Measurements from ENCODE around the gene LAX1. TPM values are rescaled to one million over a fixed set of nuclear protein-coding genes. Genes with fewer than 3 reads are reported as not detected.
"Not testable (repeated sequence)": the region's sequence is repeated elsewhere in the genome, so short reads cannot be mapped to it uniquely, and the experiment has no call there.

Gene LAX1
- total RNA-seq, 1 experiment from 2014 or later = not detected

- Histone ChIP-seq H3K36me3 (ENCODE audit: control insufficient read depth, insufficient read depth, low read length) (no peaks in the 10 kb centered on the region), H3K4me1 (peaks cover 35% of the 10 kb centered on the region), H3K27me3 (replicated peaks; ENCODE audit: control insufficient read depth, insufficient read depth, low read length) (no peaks in the 10 kb centered on the region), H3K4me3 (ENCODE audit: low read depth, low read length) (no peak overlapping the region), H3K9me3 (no peaks in the 10 kb centered on the region)
- Mint-ChIP-seq H3K36me3 (ENCODE audit: insufficient read depth, unreplicated experiment) (peaks cover 6% of the 10 kb centered on the region), H3K4me1 (ENCODE audit: low read depth, unreplicated experiment) (peaks cover 19% of the 10 kb centered on the region), H3K27me3 (ENCODE audit: insufficient read depth, unreplicated experiment) (no peaks in the 10 kb centered on the region), H3K4me3 (ENCODE audit: unreplicated experiment) (no peak overlapping the region), H3K9me3 (ENCODE audit: unreplicated experiment) (no peaks in the 10 kb centered on the region), H3K27ac (ENCODE audit: unreplicated experiment) (no peak overlapping the region)
- DNase-seq = no peak
- intact Hi-C loops (cut with micrococcal nuclease; ENCODE audit: unreplicated experiment) = no loop called here
- ChIA-PET CTCF (no interaction called here), POLR2A (no interaction called here)
- TF ChIP-seq, protein P1, sequence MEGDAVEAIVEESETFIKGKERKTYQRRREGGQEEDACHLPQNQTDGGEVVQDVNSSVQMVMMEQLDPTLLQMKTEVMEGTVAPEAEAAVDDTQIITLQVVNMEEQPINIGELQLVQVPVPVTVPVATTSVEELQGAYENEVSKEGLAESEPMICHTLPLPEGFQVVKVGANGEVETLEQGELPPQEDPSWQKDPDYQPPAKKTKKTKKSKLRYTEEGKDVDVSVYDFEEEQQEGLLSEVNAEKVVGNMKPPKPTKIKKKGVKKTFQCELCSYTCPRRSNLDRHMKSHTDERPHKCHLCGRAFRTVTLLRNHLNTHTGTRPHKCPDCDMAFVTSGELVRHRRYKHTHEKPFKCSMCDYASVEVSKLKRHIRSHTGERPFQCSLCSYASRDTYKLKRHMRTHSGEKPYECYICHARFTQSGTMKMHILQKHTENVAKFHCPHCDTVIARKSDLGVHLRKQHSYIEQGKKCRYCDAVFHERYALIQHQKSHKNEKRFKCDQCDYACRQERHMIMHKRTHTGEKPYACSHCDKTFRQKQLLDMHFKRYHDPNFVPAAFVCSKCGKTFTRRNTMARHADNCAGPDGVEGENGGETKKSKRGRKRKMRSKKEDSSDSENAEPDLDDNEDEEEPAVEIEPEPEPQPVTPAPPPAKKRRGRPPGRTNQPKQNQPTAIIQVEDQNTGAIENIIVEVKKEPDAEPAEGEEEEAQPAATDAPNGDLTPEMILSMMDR (IDR thresholded peaks at IDR 0.05; ENCODE audit: insufficient read depth in 1 of 2, low read depth in 1 of 2, low read length in 1 of 2, severe bottlenecking in 1 of 2, unreplicated experiment in 1 of 2) = no peak
- BruUV-seq (replicated peaks) = no TSS peak
Observed at GRCh38 chr1:203754455-203754864, 10.5 kb upstream of the LAX1 start.

GRCh38 chr1:203756036-203756435 is 8.9 kb upstream of the LAX1 start:
- peaks cover 6% of the 10 kb centered on the region for H3K36me3 Mint-ChIP-seq (ENCODE audit: insufficient read depth, unreplicated experiment)
- CTCF ChIA-PET = no interaction called here
- BruUV-seq (replicated peaks) = no TSS peak
- Histone ChIP-seq H3K4me3 (ENCODE audit: low read depth, low read length) (no peak overlapping the region), H3K4me1 (peaks cover 32% of the 10 kb centered on the region), H3K9me3 (no peaks in the 10 kb centered on the region), H3K27me3 (replicated peaks; ENCODE audit: control insufficient read depth, insufficient read depth, low read length) (no peaks in the 10 kb centered on the region), H3K36me3 (ENCODE audit: control insufficient read depth, insufficient read depth, low read length) (no peaks in the 10 kb centered on the region)
- DNase-seq = no peak
- POLR2A ChIA-PET = no interaction called here
- H3K4me3 Mint-ChIP-seq (ENCODE audit: unreplicated experiment) = no peak overlapping the region
- no peaks in the 10 kb centered on the region for H3K27me3 Mint-ChIP-seq (ENCODE audit: insufficient read depth, unreplicated experiment)
- H3K4me1 Mint-ChIP-seq (ENCODE audit: low read depth, unreplicated experiment) = peaks cover 19% of the 10 kb centered on the region
- intact Hi-C loops (cut with micrococcal nuclease; ENCODE audit: unreplicated experiment) = no loop called here
- H3K9me3 Mint-ChIP-seq (ENCODE audit: unreplicated experiment) = no peaks in the 10 kb centered on the region
- peak overlapping the region; percentile 78 for H3K27ac Mint-ChIP-seq (ENCODE audit: unreplicated experiment)
- TF ChIP-seq, protein P1 (IDR thresholded peaks at IDR 0.05; ENCODE audit: insufficient read depth in 1 of 2, low read depth in 1 of 2, low read length in 1 of 2, severe bottlenecking in 1 of 2, unreplicated experiment in 1 of 2) = no peak

DNA sequence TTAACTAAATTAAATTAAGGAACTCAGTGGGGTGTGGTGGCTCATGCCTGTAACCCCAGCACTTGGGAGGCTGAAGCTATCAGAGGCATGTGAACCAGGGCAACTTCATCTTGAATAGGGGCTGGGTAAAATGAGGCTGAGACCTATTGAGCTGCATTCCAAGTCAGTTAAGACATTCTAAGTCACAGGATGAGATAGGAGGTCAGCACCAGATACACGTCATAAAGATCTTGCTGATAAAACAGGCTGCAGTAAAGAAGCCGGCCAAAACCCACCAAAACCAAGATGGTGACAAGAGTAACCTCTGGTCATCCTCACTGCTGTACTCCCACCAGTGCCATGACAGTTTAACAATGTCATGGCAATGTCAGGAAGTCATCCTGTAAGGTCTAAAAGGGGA is 6.2 kb upstream of the LAX1 start:
- H3K4me1 Mint-ChIP-seq (ENCODE audit: low read depth, unreplicated experiment) = peaks cover 15% of the 10 kb centered on the region
- DNase-seq; intact Hi-C loops (cut with micrococcal nuclease; ENCODE audit: unreplicated experiment); POLR2A ChIA-PET; H3K4me3 ChIP-seq (ENCODE audit: low read depth, low read length); BruUV-seq (replicated peaks); H3K27me3 Mint-ChIP-seq (ENCODE audit: insufficient read depth, unreplicated experiment); H3K36me3 ChIP-seq (ENCODE audit: control insufficient read depth, insufficient read depth, low read length); CTCF ChIA-PET; H3K4me3 Mint-ChIP-seq (ENCODE audit: unreplicated experiment); H3K9me3 Mint-ChIP-seq (ENCODE audit: unreplicated experiment); H3K9me3 ChIP-seq; H3K27ac Mint-ChIP-seq (ENCODE audit: unreplicated experiment); H3K36me3 Mint-ChIP-seq (ENCODE audit: insufficient read depth, unreplicated experiment); H3K27me3 ChIP-seq (replicated peaks; ENCODE audit: control insufficient read depth, insufficient read depth, low read length): not testable (repeated sequence)
- peaks cover 32% of the 10 kb centered on the region for H3K4me1 ChIP-seq

DNA sequence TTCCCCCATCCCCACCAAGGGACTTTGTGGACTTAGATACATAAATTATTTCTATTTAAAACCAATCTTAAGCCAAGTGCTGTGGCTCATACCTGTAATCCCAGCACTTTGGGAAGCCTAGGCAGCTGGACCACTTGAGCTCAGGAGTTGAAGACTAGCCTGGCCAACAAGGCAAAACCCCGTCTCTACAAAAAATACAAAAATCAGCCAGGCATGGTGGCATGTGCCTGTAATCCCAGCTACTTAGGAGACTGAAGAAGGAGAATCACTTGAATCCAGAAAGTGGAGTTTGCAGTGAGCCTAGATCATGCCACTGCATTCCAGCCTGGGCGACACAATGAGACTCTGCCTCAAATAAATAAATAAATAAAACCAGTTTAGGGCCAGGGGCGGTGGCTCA is 4.5 kb upstream of the LAX1 start:
- ChIA-PET POLR2A (no interaction called here), CTCF (no interaction called here)
- H3K4me3 ChIP-seq (ENCODE audit: low read depth, low read length) = no peak overlapping the region
- TF ChIP-seq, protein P1 (IDR thresholded peaks at IDR 0.05; ENCODE audit: insufficient read depth in 1 of 2, low read depth in 1 of 2, low read length in 1 of 2, severe bottlenecking in 1 of 2, unreplicated experiment in 1 of 2) = no peak
- H3K27ac Mint-ChIP-seq (ENCODE audit: unreplicated experiment) = no peak overlapping the region
- H3K4me3 Mint-ChIP-seq (ENCODE audit: unreplicated experiment) = no peak overlapping the region
- peaks cover 6% of the 10 kb centered on the region for H3K36me3 Mint-ChIP-seq (ENCODE audit: insufficient read depth, unreplicated experiment)
- H3K27me3 ChIP-seq (replicated peaks; ENCODE audit: control insufficient read depth, insufficient read depth, low read length) = no peaks in the 10 kb centered on the region
- H3K4me1 Mint-ChIP-seq (ENCODE audit: low read depth, unreplicated experiment) = peaks cover 15% of the 10 kb centered on the region
- H3K4me1 ChIP-seq = peaks cover 32% of the 10 kb centered on the region
- intact Hi-C loops (cut with micrococcal nuclease; ENCODE audit: unreplicated experiment) = no loop called here
- no peak for DNase-seq
- no peaks in the 10 kb centered on the region for H3K9me3 Mint-ChIP-seq (ENCODE audit: unreplicated experiment)
- no TSS peak for BruUV-seq (replicated peaks)
- H3K27me3 Mint-ChIP-seq (ENCODE audit: insufficient read depth, unreplicated experiment) = no peaks in the 10 kb centered on the region
- no peaks in the 10 kb centered on the region for H3K9me3 ChIP-seq
- no peaks in the 10 kb centered on the region for H3K36me3 ChIP-seq (ENCODE audit: control insufficient read depth, insufficient read depth, low read length)

DNA sequence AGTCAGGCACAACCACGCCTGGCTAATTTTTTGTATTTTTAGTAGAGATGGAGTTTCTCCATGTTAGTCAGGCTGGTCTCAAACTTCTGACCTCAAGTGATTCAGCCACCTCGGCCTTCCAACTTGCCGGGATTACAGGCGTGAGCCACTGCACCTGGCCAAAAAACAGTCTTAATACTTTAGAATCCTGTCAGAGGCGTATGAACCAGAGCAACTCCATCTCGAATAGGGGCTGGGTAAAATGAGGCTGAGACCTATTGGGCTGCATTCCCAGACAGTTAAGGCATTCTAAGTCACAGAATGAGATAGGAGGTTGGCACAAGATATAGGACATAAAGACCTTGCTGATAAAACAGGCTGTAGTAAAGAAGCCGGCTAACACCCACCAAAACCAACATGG is 3.0 kb upstream of the LAX1 start:
- POLR2A ChIA-PET; H3K4me1 Mint-ChIP-seq (ENCODE audit: low read depth, unreplicated experiment); BruUV-seq (replicated peaks); H3K9me3 ChIP-seq; H3K27ac Mint-ChIP-seq (ENCODE audit: unreplicated experiment); H3K4me3 Mint-ChIP-seq (ENCODE audit: unreplicated experiment); H3K27me3 Mint-ChIP-seq (ENCODE audit: insufficient read depth, unreplicated experiment); intact Hi-C loops (cut with micrococcal nuclease; ENCODE audit: unreplicated experiment); H3K36me3 ChIP-seq (ENCODE audit: control insufficient read depth, insufficient read depth, low read length); DNase-seq; CTCF ChIA-PET; H3K4me3 ChIP-seq (ENCODE audit: low read depth, low read length); H3K36me3 Mint-ChIP-seq (ENCODE audit: insufficient read depth, unreplicated experiment); H3K9me3 Mint-ChIP-seq (ENCODE audit: unreplicated experiment); H3K27me3 ChIP-seq (replicated peaks; ENCODE audit: control insufficient read depth, insufficient read depth, low read length): not testable (repeated sequence)
- peaks cover 18% of the 10 kb centered on the region for H3K4me1 ChIP-seq
